NK-92 treated with Interleukin-12 subunit alpha and Interleukin-12 subunit beta, amount 100 ng/mL, for 24 hours (cell line): ENCODE data around the gene KIAA0930.

Experiments
- DNase-seq: peaks from one replicate; lab custom pipeline; 2025; lab: John Stamatoyannopoulos, UW

KIAA0930 gene

DNA sequence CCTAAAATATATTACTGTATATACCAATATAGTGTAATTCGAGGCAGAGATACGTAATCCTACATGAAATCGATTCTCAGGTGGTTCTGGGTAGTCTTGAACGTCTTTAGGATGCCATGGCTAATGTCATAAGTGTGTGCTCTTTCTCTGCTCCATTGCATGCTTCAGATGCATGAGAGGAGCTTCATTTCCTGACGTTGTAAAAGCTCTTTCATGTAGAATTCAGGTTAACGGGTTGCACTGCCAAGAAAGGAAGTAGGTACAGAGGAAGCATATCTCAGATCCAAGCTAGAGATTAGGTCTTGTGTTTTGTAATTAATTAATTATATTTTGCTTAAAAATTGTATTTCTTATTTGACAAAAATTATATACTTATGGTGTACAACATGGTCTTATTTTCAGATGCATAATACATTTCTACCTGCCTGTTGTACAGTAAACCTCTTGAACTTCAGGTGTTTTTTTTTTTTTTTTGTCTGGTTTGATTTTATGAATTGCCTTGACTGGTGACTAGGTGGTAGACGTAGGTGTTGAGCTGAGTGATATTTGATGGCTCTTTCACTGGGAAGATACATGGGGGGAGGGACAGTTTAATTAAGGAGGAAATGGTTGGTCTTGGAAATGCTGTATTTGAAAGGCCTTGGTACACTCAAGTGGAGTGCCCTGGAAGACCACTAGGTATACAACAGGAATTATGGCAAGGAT, 67.7 kb downstream of the KIAA0930 start:
- DNase-seq, result no peak

- no peak for DNase-seq
Observed at GRCh38 chr22:45171830-45172229, 68.9 kb downstream of the KIAA0930 start.

- DNase-seq, result no peak
Observed at GRCh38 chr22:45169591-45170466, 70.9 kb downstream of the KIAA0930 start.

- DNase-seq, result no peak
Observed at GRCh38 chr22:45166932-45167331, 73.8 kb downstream of the KIAA0930 start.

GRCh38 chr22:45164270-45165088, 76.2 kb downstream of the KIAA0930 start:
- DNase-seq, result peak; percentile 35

DNA sequence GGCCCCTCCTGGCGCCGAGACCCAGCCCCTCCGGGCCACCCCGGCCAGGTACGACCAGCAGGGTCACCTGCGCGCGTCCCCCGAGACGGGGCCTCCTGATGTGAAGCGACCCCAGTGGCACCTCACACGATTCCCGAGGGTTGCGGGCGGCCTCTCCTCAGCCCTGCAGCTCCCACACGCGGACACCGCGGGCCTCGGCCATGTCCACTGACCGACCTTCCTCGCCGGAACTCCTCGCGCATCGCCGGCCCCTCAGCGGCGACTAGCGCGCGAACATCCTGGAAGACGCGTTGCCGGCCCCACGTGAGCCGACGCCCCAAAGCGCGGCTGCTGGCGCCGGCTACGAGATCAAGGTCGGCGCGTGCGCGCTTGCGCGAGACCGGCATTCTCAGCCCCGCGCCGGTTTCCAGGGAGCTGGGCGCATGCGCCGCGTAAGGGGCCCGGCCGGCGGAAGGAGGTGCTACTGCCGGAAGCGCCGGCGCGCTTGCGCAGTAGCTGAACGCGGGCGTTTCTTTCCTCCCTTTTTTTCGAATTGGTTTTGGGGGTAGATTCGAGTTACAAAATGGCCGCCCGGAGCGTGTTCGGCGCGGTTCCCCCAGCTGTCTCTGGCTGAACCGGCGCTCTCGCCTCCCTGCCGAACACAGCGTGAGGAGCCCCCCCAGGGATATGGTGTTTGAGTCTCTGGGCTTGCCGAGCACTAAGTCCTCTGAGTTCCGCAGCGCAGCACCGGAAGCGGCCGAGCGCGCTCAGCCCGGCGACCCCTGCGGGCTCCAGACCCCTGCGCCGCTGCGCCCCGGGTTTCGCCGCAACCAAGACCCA, 77.0 kb downstream of the KIAA0930 start, which contains the start of gene NUP50:
TSS of gene NUP50 (plus strand) at position 475 of the 819 bp plus-strand sequence. CDS start 4,253 bp downstream, outside the sequence.
- peak; percentile 88 for DNase-seq

GRCh38 chr22:45163099-45163450, 77.6 kb downstream of the KIAA0930 start:
- DNase-seq, result no peak

- DNase-seq, result no peak
Observed at GRCh38 chr22:45162531-45162930, 78.2 kb downstream of the KIAA0930 start.

DNA sequence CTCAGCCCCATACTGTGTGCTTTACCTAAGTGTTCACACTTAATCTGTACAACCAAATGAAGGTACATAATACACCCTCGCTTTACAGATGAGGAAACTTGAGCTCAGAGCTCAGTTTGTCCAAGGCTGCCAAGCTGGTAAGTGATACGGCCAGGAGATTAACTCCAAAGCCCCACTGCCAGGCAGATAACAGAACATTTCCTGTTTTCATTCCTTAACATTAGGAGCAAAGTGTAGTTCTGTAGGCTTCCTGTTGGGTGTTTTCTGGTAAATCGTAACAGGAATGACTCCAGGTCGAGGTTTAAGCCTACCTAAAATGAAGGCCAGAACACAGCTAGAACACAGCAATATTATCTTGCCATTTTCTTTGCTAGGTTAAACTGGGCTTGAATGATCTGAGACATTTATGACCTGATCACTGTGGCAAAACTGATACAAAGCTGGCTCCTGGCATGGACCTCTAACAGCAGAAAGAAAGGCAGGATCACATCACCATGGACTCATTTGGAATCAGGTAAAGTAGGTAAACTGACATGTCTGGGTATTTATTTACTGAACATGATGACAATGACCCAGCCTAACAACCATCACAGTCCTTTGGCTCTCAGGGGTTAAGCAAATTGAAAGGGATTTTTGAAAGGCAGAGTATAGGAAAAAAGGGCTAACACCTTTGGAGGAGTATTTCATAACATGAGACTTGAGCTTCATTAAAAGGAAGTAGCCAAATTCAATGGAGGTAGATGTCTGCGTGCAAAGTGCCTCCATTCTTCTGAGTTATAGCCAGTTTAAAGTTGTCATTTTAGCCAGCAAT, 80.8 kb downstream of the KIAA0930 start:
- DNase-seq, result no peak

DNA sequence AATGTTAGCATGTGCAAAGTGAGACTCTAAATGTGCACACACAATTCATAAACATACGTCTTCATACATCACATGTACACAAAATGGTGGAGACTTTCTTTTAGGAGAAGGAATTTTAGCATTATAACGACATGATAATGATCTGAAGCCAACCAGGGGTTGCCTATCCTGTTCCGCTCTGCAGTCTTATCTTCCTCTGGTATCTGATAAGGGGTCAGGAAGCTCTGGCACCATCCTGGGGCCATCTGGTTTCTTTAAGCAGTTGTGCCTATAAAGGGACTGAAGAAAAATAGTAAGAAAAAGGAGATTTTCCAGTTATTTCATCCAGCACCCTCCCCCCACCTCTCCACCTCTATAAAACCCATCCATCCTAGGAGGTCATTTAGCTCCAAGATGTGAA, 82.8 kb downstream of the KIAA0930 start:
- no peak for DNase-seq

DNA sequence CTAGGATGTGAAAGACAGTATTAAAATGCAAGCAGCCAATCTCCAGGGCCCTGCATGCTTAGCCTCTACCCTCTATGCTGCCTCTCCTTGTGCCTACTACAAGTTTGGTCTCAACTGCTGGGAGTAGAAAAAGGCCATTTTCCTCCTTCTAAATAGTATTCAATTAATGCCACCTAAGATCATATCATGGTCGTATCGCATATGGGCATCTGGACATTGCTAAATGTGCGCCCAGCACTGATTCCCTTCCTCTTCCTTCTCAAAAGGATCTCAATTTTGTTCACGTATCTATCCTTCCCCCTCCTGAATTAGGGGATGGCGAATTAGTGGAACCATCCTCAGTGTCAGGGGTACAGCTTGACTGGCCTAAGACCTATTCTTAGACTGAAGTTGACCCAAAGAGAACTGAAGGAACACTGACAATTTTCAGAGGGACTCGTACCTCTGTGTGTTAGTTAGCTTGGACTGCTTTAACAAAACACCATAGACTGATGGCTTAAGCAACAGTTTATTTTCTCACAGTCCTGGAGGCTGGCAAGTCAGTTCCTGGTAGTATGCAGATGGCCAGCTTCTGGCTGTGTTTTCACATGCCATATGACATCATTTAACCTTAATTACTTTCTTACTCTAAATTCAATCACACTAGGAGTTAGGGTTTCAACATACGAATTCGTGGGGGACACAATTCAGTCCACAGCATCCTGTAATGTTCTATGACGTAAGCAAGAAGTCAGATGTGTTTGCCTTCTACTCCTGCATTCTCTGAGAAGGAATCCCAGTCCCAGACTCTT, 85.4 kb downstream of the KIAA0930 start:
- DNase-seq, result no peak

DNA sequence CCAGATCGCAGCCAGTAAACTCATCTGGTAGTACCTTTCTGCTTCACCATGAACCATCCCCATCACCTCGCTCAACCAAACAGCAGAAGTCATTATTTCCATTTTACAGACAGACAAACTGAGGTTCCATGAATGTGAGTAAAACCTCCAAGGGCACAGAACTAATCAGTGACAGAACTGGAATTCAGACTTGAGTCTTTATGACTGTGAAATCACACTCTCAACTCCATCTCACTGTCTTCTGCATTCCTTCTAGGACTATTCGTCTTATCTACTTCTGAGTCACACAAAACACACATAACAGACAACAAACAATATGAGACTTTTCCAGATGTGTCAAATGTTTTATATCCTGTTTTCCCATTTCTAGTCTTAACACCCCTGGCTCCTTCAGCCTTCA, 86.3 kb downstream of the KIAA0930 start:
- DNase-seq, result no peak

- DNase-seq, result no peak
Observed at GRCh38 chr22:45151503-45151902, 89.2 kb downstream of the KIAA0930 start.

- no peak for DNase-seq
Observed at GRCh38 chr22:45150139-45150538, 90.6 kb downstream of the KIAA0930 start.

DNA sequence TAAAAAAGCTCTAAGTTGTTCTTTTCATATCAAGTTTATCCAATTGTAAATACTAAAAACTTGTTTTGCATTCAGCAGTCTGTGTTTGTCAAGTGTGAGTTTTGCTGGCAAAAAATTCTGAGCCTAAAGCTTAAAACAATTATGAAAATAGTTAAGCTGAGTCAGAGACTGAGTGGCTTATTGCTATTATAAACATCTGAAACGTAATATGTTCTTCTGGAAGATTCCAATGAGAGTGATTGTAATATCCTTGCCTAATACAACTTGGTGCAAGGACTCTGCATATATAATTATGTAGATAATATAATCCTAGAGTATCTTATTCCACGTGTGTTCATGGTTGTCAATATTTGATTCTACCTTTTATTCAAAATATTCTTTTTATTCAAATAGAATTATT, 91.0 kb downstream of the KIAA0930 start:
- no peak for DNase-seq

GRCh38 chr22:45144916-45145315, 95.8 kb downstream of the KIAA0930 start:
- DNase-seq, result no peak

DNA sequence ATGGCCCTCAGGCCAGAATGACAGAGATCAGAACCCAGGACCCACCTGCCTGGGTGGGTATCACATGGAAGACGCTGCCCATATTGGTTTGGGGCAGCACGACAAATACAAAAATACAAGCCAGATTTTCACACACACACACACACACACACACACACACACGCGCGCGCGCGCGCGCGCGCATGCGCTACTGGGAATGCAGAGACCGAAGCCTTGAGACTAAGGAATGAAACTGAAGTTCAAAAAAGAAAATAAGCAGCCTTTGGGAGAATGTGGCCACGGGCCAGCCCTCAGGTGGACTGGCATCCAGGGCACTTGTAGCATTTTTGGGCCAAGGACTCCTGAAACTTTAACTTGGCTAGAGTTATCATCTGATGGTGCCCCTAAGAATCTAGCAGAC, 98.3 kb downstream of the KIAA0930 start:
- no peak for DNase-seq
